ENCODE results near the gene NXN. TPM values are rescaled to one million over a fixed set of nuclear protein-coding genes. Genes with fewer than 3 reads are reported as not detected.
"Not testable (repeated sequence)": the region's sequence is repeated elsewhere in the genome, so short reads cannot be mapped to it uniquely, and the experiment has no call there.

Gene NXN
- total RNA-seq, 1 donor, result 124 TPM

GRCh38 chr17:811051-811784, 168.4 kb downstream of the NXN start:
- TF ChIP-seq, protein P1, sequence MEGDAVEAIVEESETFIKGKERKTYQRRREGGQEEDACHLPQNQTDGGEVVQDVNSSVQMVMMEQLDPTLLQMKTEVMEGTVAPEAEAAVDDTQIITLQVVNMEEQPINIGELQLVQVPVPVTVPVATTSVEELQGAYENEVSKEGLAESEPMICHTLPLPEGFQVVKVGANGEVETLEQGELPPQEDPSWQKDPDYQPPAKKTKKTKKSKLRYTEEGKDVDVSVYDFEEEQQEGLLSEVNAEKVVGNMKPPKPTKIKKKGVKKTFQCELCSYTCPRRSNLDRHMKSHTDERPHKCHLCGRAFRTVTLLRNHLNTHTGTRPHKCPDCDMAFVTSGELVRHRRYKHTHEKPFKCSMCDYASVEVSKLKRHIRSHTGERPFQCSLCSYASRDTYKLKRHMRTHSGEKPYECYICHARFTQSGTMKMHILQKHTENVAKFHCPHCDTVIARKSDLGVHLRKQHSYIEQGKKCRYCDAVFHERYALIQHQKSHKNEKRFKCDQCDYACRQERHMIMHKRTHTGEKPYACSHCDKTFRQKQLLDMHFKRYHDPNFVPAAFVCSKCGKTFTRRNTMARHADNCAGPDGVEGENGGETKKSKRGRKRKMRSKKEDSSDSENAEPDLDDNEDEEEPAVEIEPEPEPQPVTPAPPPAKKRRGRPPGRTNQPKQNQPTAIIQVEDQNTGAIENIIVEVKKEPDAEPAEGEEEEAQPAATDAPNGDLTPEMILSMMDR (IDR thresholded peaks at IDR 0.05; ENCODE audit: insufficient read depth, low read depth, low read length), result no peak
- DNase-seq (ENCODE audit: low read depth), result no peak
- no peak overlapping the region for H3K4me3 ChIP-seq (ENCODE audit: low read depth, low read length)

GRCh38 chr17:807523-808294, 171.9 kb downstream of the NXN start:
- TF ChIP-seq, protein P1 (IDR thresholded peaks at IDR 0.05; ENCODE audit: insufficient read depth, low read depth, low read length), result no peak
- no peak for DNase-seq (ENCODE audit: low read depth)

GRCh38 chr17:806781-807522, 172.6 kb downstream of the NXN start:
- no peak overlapping the region for H3K4me3 ChIP-seq (ENCODE audit: low read depth, low read length)
- DNase-seq (ENCODE audit: low read depth), result no peak
- TF ChIP-seq, protein P1 (IDR thresholded peaks at IDR 0.05; ENCODE audit: insufficient read depth, low read depth, low read length), result no peak

More at GRCh38 chr17:807523-808294, 171.9 kb downstream of the NXN start:
- no peak overlapping the region for H3K4me3 ChIP-seq (ENCODE audit: low read depth, low read length)

- H3K4me3 ChIP-seq (ENCODE audit: low read depth, low read length), result no peak overlapping the region
- no peak for DNase-seq (ENCODE audit: low read depth)
- TF ChIP-seq, protein P1 (IDR thresholded peaks at IDR 0.05; ENCODE audit: insufficient read depth, low read depth, low read length), result no peak
Measured at GRCh38 chr17:806346-806745, 173.2 kb downstream of the NXN start.

GRCh38 chr17:805886-806285, 173.7 kb downstream of the NXN start:
- H3K4me3 ChIP-seq (ENCODE audit: low read depth, low read length); DNase-seq (ENCODE audit: low read depth): not testable (repeated sequence)

- no peak overlapping the region for H3K4me3 ChIP-seq (ENCODE audit: low read depth, low read length)
- DNase-seq (ENCODE audit: low read depth), result no peak
- TF ChIP-seq, protein P1 (IDR thresholded peaks at IDR 0.05; ENCODE audit: insufficient read depth, low read depth, low read length), result no peak
Measured at GRCh38 chr17:804541-805435, 174.8 kb downstream of the NXN start.

Measured in fibroblast of villous mesenchyme (primary cell).